Breast epithelium (tissue), 4 donors: ENCODE results near the gene CYTIP. TPM values are rescaled to one million over a fixed set of nuclear protein-coding genes. Genes with fewer than 3 reads are reported as not detected.

Experiments used
- DNase-seq, 2 donors: peaks; one replicate each; pipeline ENCODE4 v3.0.0-alpha.2; 2019; ENCODE audit warnings: low spot score in 2 of 2
- H3K27ac ChIP-seq, 2 donors: fragments of 200-600 bp; sonication (generic) in 1 of 2; one replicate each; pipeline ENCODE4 v1.5.1; 2016 to 2019; ENCODE audit warnings: mild to moderate bottlenecking in 1 of 2
- H3K27me3 ChIP-seq, 2 donors: fragments of 200-600 bp; sonication (generic) in 1 of 2; one replicate each; pipeline versions ENCODE4 v1.5.1 to v1.6.0; 2017 to 2019; ENCODE audit warnings: control low read depth in 1 of 2, mild to moderate bottlenecking in 1 of 2
- H3K36me3 ChIP-seq: fragments of 200-600 bp; one replicate; pipeline ENCODE4 v1.5.1; 2019
- H3K4me1 ChIP-seq, 2 donors: fragments of 200-600 bp; sonication (generic); one replicate each; pipeline ENCODE4 v1.5.1; 2016 to 2019; ENCODE audit warnings: control low read depth in 1 of 2
- H3K4me3 ChIP-seq, 3 donors: fragments of 200-600 bp; sonication (generic); 1 replicate in 2 of 3; 2 replicates in 1 of 3; pipeline ENCODE4 v1.5.1; 2016 to 2019; ENCODE audit warnings: mild to moderate bottlenecking in 3 of 3, moderate library complexity in 2 of 3
- H3K9me3 ChIP-seq, 2 donors: fragments of 200-600 bp; sonication (generic) in 1 of 2; one replicate each; pipeline ENCODE4 v1.5.1; 2016 to 2019; ENCODE audit warnings: control low read depth in 1 of 2
- POLR2A ChIP-seq: fragments of 450-650 bp; IDR thresholded peaks from one replicate; pipeline ENCODE4 v1.6.1; 2016; ENCODE audit warnings: antibody characterized with exemption, mild to moderate bottlenecking, moderate library complexity
- POLR2AphosphoS5 ChIP-seq, 3 donors: sonication (generic); formaldehyde crosslinking; IDR thresholded peaks; one replicate each; pipeline ENCODE4 v1.6.1; 2017; ENCODE audit warnings: antibody characterized with exemption in 3 of 3
- intact Hi-C: fragments of 100-400 bp; cut with DNase I; formaldehyde crosslinking; loops from one replicate; pipeline ENCODE4 v1.15.1; 2023; ENCODE audit warnings: low total_unique reads
- total RNA-seq, 3 donors: library from RNA; depleted of rRNA; stranded (reverse); fragments of >200 nt; gene quantifications; one replicate each; pipeline ENCODE4 v1.1.0, GENCODE V29; 2016
- TF ChIP-seq, protein P1 (sequence below), 3 donors: fragments of 450-650 bp; IDR thresholded peaks; one replicate each; pipeline ENCODE4 v1.5.1; 2016 to 2017; ENCODE audit warnings: antibody characterized with exemption in 3 of 3, mild to moderate bottlenecking in 3 of 3, moderate library complexity in 3 of 3

CYTIP gene
- total RNA-seq, result 10 to 100 TPM; 11.5 to 18.7 (median 16.8) TPM

DNA sequence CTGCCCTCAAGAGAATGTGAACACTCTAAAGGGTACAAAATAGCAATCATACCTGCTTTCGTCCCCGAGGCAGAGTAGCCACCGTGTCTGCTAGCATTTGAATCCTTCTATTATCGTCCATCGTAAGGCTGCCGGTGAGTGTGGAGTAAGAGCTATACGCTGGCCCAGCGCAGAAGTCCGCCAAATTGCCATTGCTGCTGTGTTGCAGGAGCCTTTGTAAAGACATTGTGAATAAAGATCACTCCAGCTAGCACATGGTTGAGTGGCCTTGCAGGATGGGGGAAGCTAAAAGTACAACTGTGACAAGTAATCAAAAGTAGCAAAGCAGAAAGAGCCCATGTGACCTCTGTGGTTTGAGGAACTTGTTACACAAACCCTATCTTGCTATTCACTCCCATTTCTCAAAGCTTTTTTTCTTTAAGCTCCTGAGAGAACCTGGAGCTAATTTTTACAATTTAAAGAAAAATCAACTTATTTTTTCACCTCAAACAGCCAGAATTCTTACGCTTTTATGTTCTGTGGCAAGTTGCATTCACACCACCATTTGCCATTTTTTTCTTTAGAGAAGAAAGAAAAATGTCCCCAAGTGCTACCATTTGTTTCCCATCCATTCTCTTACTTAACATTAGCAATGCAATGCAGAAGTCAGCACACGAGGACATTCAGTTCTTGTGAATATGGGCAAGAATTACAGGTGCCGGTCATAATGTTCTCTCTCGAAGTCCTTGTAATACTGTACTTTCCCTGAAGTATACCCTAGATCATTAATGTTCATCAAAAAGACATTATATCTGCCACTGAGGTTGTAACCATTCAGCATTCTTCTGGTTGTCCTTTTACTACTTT, at the start of gene CYTIP:
TSS of gene CYTIP (minus strand) at position 295 of the 846 bp plus-strand sequence. CDS start at position 226, 69 bp downstream.
- intact Hi-C loops, result loop anchor here (5.0 kb wide), 1 partner anchor 1622 kb away; no protein-coding TSS in a partner anchor
- H3K27me3 ChIP-seq, result no peaks in the 10 kb centered on the region
- H3K36me3 ChIP-seq, result no peaks in the 10 kb centered on the region
- H3K27ac ChIP-seq, result no peak within 1 kb of the TSS
- TF ChIP-seq POLR2AphosphoS5 (IDR thresholded peaks at IDR 0.05) (no peak), POLR2A (no peak)
- TF ChIP-seq, protein P1, sequence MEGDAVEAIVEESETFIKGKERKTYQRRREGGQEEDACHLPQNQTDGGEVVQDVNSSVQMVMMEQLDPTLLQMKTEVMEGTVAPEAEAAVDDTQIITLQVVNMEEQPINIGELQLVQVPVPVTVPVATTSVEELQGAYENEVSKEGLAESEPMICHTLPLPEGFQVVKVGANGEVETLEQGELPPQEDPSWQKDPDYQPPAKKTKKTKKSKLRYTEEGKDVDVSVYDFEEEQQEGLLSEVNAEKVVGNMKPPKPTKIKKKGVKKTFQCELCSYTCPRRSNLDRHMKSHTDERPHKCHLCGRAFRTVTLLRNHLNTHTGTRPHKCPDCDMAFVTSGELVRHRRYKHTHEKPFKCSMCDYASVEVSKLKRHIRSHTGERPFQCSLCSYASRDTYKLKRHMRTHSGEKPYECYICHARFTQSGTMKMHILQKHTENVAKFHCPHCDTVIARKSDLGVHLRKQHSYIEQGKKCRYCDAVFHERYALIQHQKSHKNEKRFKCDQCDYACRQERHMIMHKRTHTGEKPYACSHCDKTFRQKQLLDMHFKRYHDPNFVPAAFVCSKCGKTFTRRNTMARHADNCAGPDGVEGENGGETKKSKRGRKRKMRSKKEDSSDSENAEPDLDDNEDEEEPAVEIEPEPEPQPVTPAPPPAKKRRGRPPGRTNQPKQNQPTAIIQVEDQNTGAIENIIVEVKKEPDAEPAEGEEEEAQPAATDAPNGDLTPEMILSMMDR (IDR thresholded peaks at IDR 0.05), result no peak
- H3K9me3 ChIP-seq, result no peaks in the 10 kb centered on the region
- H3K4me3 ChIP-seq, result peak within 1 kb of the TSS; percentile 30 to 39 (median 36)
- DNase-seq, result peak in 1 of 2 donors; percentile 24
- H3K4me1 ChIP-seq, result no peaks in the 10 kb centered on the region

DNA sequence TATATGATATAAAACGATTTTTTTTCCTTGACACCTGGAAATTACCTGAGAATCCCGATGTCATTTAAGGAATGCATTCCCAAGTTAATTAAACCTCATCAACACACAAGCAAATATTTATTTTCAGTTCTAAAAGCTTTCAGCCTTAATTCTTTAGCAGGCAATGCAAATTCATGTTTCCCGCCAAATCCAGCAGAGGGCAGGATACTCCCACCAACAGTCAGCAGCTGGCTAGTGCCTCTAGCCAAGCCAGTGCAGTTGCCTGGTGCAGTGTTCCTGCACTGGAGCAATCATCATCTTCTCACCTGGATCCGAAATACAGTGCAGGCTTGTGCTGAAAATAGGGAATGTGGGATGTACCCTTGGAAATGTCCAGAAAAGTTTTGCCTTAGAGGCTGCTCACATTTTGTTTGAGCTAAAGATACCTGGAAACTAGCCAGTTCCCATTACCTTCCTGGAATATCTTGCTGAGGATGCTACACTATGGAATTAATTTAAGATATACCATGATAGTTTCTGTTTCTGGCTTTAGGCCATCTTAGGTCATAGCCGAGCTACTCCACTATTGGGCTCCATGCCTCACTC, 48.4 kb upstream of the CYTIP start:
- intact Hi-C loops, result no loop called here
- TF ChIP-seq POLR2AphosphoS5 (IDR thresholded peaks at IDR 0.05), result no peak
- TF ChIP-seq, protein P1 (IDR thresholded peaks at IDR 0.05), result peak; percentile 24 to 61 (median 54)
- H3K4me1 ChIP-seq, result no peaks in the 10 kb centered on the region
- no peak overlapping the region for H3K4me3 ChIP-seq
- H3K36me3 ChIP-seq, result no peaks in the 10 kb centered on the region
- no peaks in the 10 kb centered on the region for H3K27me3 ChIP-seq
- H3K9me3 ChIP-seq, result no peaks in the 10 kb centered on the region
- peak; percentile 27 to 55 for DNase-seq
- H3K27ac ChIP-seq, result no peak overlapping the region

DNA sequence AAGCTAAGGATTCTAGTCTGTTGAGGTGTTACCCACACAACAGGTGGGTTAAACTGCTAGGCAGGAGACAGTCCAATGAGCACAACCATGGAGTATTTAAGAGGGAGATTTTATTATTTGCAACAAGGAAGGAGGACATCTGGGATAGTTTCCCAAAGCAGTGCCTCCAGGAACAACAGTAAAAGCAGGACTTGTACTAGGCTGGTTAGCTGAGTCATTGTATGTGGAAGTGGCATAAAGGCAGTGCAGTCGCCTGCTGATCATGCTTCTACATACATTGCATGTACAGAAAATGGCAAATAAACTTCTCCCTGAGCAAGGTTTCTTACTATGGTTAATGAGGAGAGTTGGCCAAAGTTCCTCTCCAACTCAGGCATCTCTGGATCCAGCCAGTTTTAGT, 46.1 kb upstream of the CYTIP start:
- Histone ChIP-seq H3K4me3 (no peak overlapping the region), H3K36me3 (no peaks in the 10 kb centered on the region), H3K27ac (no peak overlapping the region), H3K27me3 (no peaks in the 10 kb centered on the region), H3K4me1 (no peaks in the 10 kb centered on the region), H3K9me3 (no peaks in the 10 kb centered on the region)
- TF ChIP-seq POLR2AphosphoS5 (IDR thresholded peaks at IDR 0.05), result no peak
- TF ChIP-seq, protein P1 (IDR thresholded peaks at IDR 0.05), result no peak
- TF ChIP-seq POLR2A, result no peak
- DNase-seq, result no peak
- intact Hi-C loops, result no loop called here

DNA sequence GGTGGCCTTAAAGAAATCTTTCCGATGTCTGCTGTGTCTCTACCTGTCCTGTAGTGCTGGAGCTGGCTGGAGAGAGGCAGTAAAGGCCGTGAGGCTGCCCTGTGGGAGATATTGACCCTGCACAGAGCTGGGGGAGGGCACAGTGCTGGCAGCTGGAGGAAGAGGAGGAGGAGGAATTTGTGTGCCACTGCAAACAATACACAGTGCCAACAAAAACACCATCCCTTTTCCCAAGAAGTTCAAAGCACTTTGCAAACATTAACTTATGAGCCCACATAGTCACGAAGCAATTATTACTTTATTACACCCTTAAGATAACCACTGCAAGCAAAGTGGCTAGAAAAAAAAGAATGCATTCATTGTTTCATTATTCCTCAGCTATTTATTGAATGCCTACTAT, 45.0 kb upstream of the CYTIP start:
- Histone ChIP-seq H3K4me3 (no peak overlapping the region), H3K4me1 (no peaks in the 10 kb centered on the region), H3K27me3 (no peaks in the 10 kb centered on the region), H3K27ac (no peak overlapping the region), H3K36me3 (no peaks in the 10 kb centered on the region), H3K9me3 (no peaks in the 10 kb centered on the region)
- DNase-seq, result no peak
- TF ChIP-seq, protein P1 (IDR thresholded peaks at IDR 0.05), result no peak
- TF ChIP-seq POLR2AphosphoS5 (IDR thresholded peaks at IDR 0.05) (no peak), POLR2A (no peak)
- intact Hi-C loops, result no loop called here

DNA sequence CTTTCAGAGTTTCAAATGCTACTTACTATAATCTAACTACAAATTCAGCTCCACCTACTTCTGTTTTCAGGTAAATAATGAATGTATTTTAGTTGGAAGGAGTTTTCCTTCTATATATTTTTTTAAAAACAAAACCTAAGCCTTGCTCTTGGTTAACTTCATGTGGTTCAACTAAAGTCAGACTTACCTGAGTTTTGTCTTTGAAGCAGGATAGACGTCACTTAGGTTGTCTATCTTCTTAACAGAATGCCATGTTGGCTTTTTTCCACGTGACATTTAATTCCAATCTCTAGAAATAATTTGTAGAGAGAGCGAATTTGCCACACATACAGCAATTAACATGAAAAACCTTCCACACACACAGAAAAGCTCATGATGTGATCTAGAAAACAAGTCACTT, 43.9 kb upstream of the CYTIP start:
- no peak for DNase-seq
- H3K27ac ChIP-seq, result no peak overlapping the region
- H3K9me3 ChIP-seq, result no peaks in the 10 kb centered on the region
- no peaks in the 10 kb centered on the region for H3K27me3 ChIP-seq
- TF ChIP-seq, protein P1 (IDR thresholded peaks at IDR 0.05), result no peak
- no peak for TF ChIP-seq POLR2A
- no peaks in the 10 kb centered on the region for H3K4me1 ChIP-seq
- H3K36me3 ChIP-seq, result no peaks in the 10 kb centered on the region
- no peak overlapping the region for H3K4me3 ChIP-seq
- intact Hi-C loops, result no loop called here
